Ovary (tissue), 9 donors: ENCODE data around the gene ECE2. TPM values are rescaled to one million over a fixed set of nuclear protein-coding genes. Genes with fewer than 3 reads are reported as not detected.

Experiments used
- DNase-seq, 5 donors: peaks; one replicate each; pipeline ENCODE4 v3.0.0-alpha.2; 2019 to 2020
- H3K27ac ChIP-seq, 2 donors: fragments of 200-600 bp; one replicate each; pipeline versions ENCODE4 v1.5.1 to v1.8.0; 2019 to 2022
- H3K27me3 ChIP-seq: fragments of 200-600 bp; one replicate; pipeline ENCODE4 v1.8.0; 2022
- H3K36me3 ChIP-seq: fragments of 200-600 bp; sonication (generic); one replicate; pipeline ENCODE4 v1.5.1; 2019
- H3K4me1 ChIP-seq: one replicate; pipeline ENCODE4 v1.8.1; 2013; ENCODE audit warnings: mild to moderate bottlenecking, moderate library complexity; ENCODE audit not compliant: insufficient read depth
- H3K4me3 ChIP-seq: fragments of 200-600 bp; sonication (generic); one replicate; pipeline ENCODE4 v1.5.1; 2017
- H3K9me3 ChIP-seq, 2 donors: fragments of 200-600 bp in 1 of 2; sonication (generic) in 1 of 2; one replicate each; pipeline versions ENCODE4 v1.5.1 to v1.8.1; 2013 to 2019; ENCODE audit warnings: mild to moderate bottlenecking in 1 of 2, moderate library complexity in 1 of 2
- EP300 ChIP-seq: sonication (generic); formaldehyde crosslinking; IDR thresholded peaks from one replicate; pipeline ENCODE4 v1.6.1; 2017; ENCODE audit warnings: antibody characterized with exemption
- POLR2A ChIP-seq: fragments of 450-650 bp; IDR thresholded peaks from one replicate; pipeline ENCODE4 v1.6.1; 2017; ENCODE audit warnings: antibody characterized with exemption, mild to moderate bottlenecking, moderate library complexity
- WGBS, 3 donors: extraction: QIAGEN DNeasy Blood & Tissue Kit in 1 of 3; methylation state at CpG; one replicate each; pipeline versions ENCODE4 v1.1.5 to v1.1.7; 2013 to 2017; 5-methylcytosine and 5-hydroxymethylcytosine counted together
- intact Hi-C, 4 donors: fragments of 100-400 bp; cut with DNase I; formaldehyde crosslinking; loops; one replicate each; pipeline versions ENCODE4 v1.11.0 to v1.15.1; 2022 to 2023
- polyA plus RNA-seq, 2 donors: library from polyadenylated mRNA; stranded (reverse); fragments of 200-250 nt in 1 of 2; fragments of 350-450 nt in 1 of 2; fragmentation: Illumina TruSeq in 1 of 2; extraction: RNeasy Lipid Tissue Mini Kit (QIAGEN cat#74804) in 1 of 2; gene quantifications; one replicate each; pipeline ENCODE4 v1.2.3, GENCODE V29; 2013 to 2014
- total RNA-seq, 7 donors: library from RNA; depleted of rRNA in 2 of 7; stranded (reverse); fragments of >200 nt in 2 of 7; fragmentation: NEBNext Ultra II Directional in 3 of 7; extraction: Animal tissue kit (Norgen Biotek cat#: 25700) in 3 of 7; gene quantifications; one replicate each; pipeline versions ENCODE4 v1.1.0 to v1.2.4, GENCODE V29; 2016 to 2023
- TF ChIP-seq, protein P1 (sequence below), 3 donors: fragments of 450-650 bp in 2 of 3; fragments of 200-600 bp in 1 of 3; IDR thresholded peaks; one replicate each; pipeline versions ENCODE4 v1.5.1 to v1.8.0; 2016 to 2022; ENCODE audit warnings: antibody characterized with exemption in 3 of 3, mild to moderate bottlenecking in 1 of 3
- donor health status: DM: no; HTN: no; CAD: no; lungs with moderate emphysema.
- donor health status: DM: no; HTN: no; CAD: no.
- donor health status: Bipolar disorder and iron deficiency.
- donor health status: DM: yes; HTN: yes; CAD: no.
- donor health status: DM: no; HTN: no; CAD: no.
- donor health status: DM: yes; HTN: yes; CAD: no.

The ECE2 gene
- total and polyA plus RNA-seq, 9 donors = 0.43 TPM; not detected in 8

DNA sequence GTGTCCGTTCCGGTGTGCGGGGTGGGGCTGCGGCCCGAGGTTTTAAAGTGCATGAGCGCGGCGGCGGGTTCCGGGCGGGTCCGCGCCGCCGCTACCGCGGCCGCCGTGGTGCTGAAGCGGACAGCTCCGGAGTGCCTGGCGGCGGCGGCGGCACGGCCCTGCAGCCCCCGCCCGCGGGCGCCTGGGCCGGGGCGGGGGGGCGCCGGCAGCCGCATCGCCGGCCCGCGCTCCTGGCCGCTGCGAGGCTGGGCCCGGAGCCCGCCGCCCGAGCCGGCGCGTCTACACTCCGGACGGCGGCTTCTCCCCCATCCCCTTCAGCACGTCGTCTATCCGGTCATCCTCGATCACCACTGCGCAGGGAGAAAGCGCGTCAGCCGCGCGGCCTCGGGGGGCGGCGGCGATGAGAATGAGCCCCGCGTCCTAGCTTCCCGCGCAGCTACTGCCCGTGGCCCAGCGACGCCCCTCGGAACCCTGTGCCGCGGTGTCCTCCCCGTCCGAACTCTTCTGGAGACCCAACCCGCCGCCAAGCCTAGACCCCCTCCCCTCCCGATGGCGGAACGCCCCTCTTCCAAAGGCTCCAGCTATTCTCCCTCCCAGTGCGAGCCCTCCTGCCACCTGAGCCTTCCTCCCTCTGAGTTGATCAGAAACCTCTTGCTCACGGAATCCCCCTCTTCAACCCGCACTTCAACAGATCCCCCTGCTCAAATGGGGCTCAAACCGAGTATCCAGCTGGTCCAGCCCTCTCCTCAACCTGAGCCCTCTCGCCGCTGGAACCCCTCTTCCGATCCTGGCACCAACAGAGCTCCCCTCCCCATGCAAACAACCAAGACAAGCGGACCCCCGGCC lies 15.7 kb upstream of the ECE2 start:
- Histone ChIP-seq H3K4me1 (peaks cover 13% of the 10 kb centered on the region), H3K9me3 (no peaks in the 10 kb centered on the region), H3K27me3 (peaks cover 5% of the 10 kb centered on the region), H3K36me3 (no peaks in the 10 kb centered on the region), H3K4me3 (no peak overlapping the region), H3K27ac (no peak overlapping the region)
- peak; percentile 30 to 74 (median 60) for DNase-seq
- TF ChIP-seq, protein P1, sequence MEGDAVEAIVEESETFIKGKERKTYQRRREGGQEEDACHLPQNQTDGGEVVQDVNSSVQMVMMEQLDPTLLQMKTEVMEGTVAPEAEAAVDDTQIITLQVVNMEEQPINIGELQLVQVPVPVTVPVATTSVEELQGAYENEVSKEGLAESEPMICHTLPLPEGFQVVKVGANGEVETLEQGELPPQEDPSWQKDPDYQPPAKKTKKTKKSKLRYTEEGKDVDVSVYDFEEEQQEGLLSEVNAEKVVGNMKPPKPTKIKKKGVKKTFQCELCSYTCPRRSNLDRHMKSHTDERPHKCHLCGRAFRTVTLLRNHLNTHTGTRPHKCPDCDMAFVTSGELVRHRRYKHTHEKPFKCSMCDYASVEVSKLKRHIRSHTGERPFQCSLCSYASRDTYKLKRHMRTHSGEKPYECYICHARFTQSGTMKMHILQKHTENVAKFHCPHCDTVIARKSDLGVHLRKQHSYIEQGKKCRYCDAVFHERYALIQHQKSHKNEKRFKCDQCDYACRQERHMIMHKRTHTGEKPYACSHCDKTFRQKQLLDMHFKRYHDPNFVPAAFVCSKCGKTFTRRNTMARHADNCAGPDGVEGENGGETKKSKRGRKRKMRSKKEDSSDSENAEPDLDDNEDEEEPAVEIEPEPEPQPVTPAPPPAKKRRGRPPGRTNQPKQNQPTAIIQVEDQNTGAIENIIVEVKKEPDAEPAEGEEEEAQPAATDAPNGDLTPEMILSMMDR (IDR thresholded peaks at IDR 0.05) = no peak
- TF ChIP-seq EP300 (no peak), POLR2A (no peak)
- intact Hi-C loops = loop anchor here in 1 of 4 donors (10.0 kb wide), 1 partner anchor 365 kb away; no protein-coding TSS in a partner anchor
- WGBS, 3 donors = 0 to 1% (median 1%) methylated on average over 50 to 91 of the region's 91 CpGs

DNA sequence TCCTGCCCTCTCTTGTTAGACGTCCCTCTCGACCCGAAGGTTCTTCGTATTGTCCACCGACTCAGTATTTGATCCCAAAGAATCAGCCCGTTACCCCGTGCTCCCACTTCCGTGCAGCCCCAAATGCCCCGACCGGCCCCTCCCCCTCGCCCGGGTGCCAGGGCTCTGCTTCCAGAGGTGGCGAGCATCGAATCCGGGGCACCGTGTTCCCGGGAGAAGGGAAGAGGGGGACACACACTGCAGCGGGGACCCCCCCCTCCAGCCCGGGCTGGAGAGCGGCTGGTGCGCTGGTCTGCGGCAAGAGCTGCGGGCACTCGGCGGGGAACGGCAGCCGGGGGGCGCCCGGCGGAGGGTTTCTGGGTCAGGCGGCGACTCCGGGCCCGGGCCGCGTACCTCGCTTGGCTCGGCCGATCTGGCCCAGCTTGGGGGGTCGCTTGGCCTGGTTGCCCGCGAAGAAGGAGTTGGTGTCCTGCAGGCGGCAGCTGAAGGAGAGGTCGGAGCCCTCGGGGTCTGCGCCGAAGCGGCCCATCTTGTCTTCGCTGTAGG lies 15.0 kb upstream of the ECE2 start:
- peak overlapping the region; percentile 23 for H3K4me3 ChIP-seq
- H3K9me3 ChIP-seq = no peaks in the 10 kb centered on the region
- H3K4me1 ChIP-seq = peaks cover 13% of the 10 kb centered on the region
- peaks cover 5% of the 10 kb centered on the region for H3K27me3 ChIP-seq
- WGBS, 3 donors = 0 to 1% (median 1%) methylated on average over 34 to 49 of the region's 49 CpGs
- H3K27ac ChIP-seq = no peak overlapping the region
- no peaks in the 10 kb centered on the region for H3K36me3 ChIP-seq
- intact Hi-C loops = no loop called here
- TF ChIP-seq POLR2A (no peak), EP300 (no peak)
- TF ChIP-seq, protein P1 (IDR thresholded peaks at IDR 0.05) = no peak
- no peak for DNase-seq

DNA sequence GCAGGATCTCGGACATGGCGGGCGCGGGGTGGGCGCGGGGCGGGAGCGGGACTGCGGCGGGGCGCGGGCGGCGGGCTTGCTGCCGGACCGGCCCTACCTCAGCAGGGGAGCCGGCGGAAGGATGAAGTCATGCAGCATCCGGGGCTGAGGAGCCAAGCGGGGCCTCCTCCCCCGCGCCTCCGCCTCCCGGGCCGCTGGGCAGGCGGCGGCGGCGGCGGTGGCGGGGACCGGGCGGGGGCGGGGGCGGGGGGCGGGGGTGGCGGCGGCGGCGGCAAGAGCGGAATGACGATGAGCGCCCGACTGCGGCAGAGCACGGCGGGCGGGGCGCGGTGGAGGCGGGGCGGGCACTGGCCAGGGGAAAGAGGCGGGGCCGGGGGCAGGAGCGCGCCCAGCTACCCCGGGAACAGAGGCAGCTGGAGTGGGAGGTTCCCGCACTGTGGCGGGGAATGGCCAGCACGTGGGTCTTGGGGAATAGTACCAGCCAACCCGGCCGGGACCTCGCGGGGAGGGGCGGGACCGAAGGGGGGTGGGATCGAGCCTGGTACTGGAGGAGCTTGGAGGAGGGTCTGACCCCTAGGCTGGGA lies 14.5 kb upstream of the ECE2 start, which contains the start of gene CAMK2N2:
CAMK2N2 (minus strand) TSS at position 284 of the 584 bp plus-strand sequence; CDS start at position 16, 268 bp downstream.
- Histone ChIP-seq H3K4me3 (peak within 1 kb of the TSS; percentile 23), H3K36me3 (no peaks in the 10 kb centered on the region), H3K4me1 (peaks cover 13% of the 10 kb centered on the region), H3K9me3 (no peaks in the 10 kb centered on the region), H3K27ac (no peak within 1 kb of the TSS), H3K27me3 (peaks cover 5% of the 10 kb centered on the region)
- TF ChIP-seq POLR2A (no peak), EP300 (no peak)
- TF ChIP-seq, protein P1 (IDR thresholded peaks at IDR 0.05) = no peak
- DNase-seq = peak in 2 of 5 donors; percentile 45 to 46
- intact Hi-C loops = no loop called here
- WGBS, 3 donors = 0 to 3% (median 1%) methylated on average over 12 to 63 of the region's 67 CpGs

DNA sequence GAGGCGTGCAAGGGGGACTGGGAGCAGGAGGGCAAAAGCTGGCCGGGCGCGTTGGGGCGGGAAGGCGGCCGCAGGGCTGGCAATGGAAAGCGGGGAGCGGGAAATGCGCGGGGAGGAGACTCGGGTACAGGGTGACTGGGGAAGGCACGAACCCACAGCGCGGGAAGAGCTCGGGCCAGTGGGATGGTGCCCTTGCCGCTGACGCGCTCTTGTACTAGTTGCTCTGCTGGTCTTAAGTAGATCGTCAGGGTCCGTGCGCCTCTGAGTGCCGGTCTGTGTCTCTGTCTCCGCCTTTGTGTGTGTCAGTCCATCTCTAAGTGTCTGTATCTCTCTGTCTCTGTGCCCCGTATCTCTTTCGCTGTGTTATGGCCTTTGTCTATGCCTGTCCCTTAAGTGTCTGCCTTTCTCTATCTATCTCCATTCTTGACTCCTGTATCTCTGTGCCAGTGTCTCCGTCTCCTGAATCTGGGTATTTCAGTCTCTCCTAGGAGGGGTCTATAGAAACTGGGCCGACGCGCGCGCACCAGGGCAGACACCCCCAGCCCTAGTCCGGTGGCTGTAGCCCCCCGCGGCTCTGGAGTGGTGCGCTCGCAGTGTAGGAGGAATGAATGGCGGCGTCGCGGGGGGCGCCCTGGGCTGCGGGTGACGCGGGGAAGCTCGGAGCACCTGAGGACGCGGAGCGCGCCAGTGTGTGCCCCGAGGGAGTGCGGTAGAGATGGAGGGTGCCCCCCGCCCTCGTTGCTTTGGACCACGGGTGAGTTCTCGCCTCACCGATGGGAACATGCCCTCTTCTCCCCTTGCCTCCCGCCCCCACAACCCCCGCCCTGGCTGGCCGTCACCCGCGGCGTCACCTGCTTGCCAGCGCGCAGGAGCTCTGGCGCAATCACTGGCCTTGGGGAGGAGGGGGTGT lies 13.7 kb upstream of the ECE2 start:
- Histone ChIP-seq H3K4me3 (peak overlapping the region; percentile 23), H3K36me3 (no peaks in the 10 kb centered on the region), H3K27ac (no peak overlapping the region), H3K9me3 (no peaks in the 10 kb centered on the region), H3K27me3 (peaks cover 5% of the 10 kb centered on the region), H3K4me1 (peaks cover 13% of the 10 kb centered on the region)
- WGBS, 3 donors = 1 to 2% (median 1%) methylated on average over 65 to 66 of the region's 66 CpGs
- no peak for DNase-seq
- intact Hi-C loops = no loop called here
- no peak for TF ChIP-seq POLR2A
- TF ChIP-seq, protein P1 (IDR thresholded peaks at IDR 0.05) = no peak
- TF ChIP-seq EP300 = no peak
